Uterus (tissue), 2 donors: ENCODE results near the gene RNF141.

ENCODE experiments used
- CTCF ChIP-seq, 4 experiments: fragments of 200-600 bp in 2 of 4; fragments of 450-650 bp in 2 of 4; sonication (generic) in 2 of 4; IDR thresholded peaks; one replicate each; pipeline ENCODE4 v1.5.1; 2016 to 2019; ENCODE audit warnings: antibody characterized with exemption in 4 of 4, mild to moderate bottlenecking in 2 of 4, moderate library complexity in 1 of 4
- POLR2A ChIP-seq, 2 donors: fragments of 450-650 bp; IDR thresholded peaks; one replicate each; pipeline ENCODE4 v1.6.1; 2016; ENCODE audit warnings: antibody characterized with exemption in 2 of 2, mild to moderate bottlenecking in 1 of 2, moderate library complexity in 1 of 2

GRCh38 chr11:10503221-10503620 is 37.8 kb downstream of the RNF141 start:
- TF ChIP-seq CTCF (IDR thresholded peaks at IDR 0.05): no peak
- no peak for TF ChIP-seq POLR2A (IDR thresholded peaks at IDR 0.05)
